HG03025 (cell line): ENCODE results near the gene NTRK1.

Experiments used
- ATAC-seq: cut with Tn5 transposase; IDR thresholded peaks from one replicate; pipeline ENCODE4 v1.9.1; 2021; ENCODE audit warnings: mild to moderate bottlenecking, moderate library complexity; ENCODE audit not compliant: unreplicated experiment, low FRiP score

The NTRK1 gene

GRCh38 chr1:156895455-156895812 lies 34.8 kb downstream of the NTRK1 start:
- ATAC-seq: no peak

GRCh38 chr1:156895927-156896326 lies 35.3 kb downstream of the NTRK1 start:
- no peak for ATAC-seq

GRCh38 chr1:156896490-156897033 lies 35.9 kb downstream of the NTRK1 start:
- no peak for ATAC-seq

DNA sequence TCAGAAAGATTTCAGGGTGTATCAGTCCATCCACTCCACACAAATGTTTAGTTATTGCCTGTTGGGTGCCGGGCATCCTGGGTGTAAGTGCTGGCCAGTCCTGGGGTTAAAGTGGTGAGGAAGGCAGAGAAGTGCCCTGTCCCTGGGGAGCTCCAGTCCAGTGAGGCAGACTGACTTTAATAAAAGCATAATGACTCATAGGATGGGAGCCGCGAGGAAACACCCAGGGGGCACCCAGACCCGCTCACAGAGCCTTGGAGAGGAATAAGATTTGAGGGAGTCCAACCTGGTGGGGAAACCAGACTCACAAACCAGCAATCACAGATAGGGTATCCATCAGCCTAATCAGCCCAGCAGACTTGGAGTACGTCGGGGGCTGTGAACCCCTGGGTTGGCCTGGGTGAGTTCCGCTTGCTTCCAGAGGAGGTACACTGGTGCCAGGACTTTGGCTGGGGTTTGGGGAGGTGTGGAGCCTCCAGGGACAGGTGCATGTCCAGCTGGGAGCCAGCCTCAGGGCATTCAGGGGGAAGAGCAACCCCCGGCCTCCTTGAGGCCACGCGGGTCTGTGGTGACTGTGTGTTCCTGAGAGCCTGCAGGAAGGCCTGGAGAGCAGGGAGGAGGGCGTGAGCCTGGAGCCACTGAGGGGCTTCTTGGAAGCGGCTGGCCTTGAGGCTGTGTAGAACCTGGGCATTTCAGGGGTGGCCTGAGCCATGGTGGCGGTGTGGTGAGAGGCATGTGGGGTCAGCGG lies 36.6 kb downstream of the NTRK1 start:
- no peak for ATAC-seq

DNA sequence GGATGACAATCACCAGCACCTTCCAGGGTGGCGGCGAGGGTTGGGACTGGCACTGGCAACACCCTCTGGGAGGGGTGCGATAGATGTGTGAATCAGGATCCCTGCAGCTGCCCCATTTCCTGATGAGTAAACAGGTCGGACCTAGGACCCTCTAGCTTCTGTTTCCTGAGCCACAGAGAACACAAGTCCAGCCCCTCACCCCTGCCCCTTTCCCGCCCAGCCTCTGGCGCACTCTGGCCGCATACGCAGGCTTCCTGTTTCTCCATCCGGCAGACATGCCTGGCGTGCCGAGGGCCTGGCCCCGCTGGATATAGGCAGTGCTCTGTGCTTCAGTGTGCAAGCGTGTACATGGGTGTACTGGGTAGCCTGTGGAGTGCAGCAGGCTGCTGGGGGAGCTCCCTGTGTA lies 37.5 kb downstream of the NTRK1 start:
- ATAC-seq: no peak

DNA sequence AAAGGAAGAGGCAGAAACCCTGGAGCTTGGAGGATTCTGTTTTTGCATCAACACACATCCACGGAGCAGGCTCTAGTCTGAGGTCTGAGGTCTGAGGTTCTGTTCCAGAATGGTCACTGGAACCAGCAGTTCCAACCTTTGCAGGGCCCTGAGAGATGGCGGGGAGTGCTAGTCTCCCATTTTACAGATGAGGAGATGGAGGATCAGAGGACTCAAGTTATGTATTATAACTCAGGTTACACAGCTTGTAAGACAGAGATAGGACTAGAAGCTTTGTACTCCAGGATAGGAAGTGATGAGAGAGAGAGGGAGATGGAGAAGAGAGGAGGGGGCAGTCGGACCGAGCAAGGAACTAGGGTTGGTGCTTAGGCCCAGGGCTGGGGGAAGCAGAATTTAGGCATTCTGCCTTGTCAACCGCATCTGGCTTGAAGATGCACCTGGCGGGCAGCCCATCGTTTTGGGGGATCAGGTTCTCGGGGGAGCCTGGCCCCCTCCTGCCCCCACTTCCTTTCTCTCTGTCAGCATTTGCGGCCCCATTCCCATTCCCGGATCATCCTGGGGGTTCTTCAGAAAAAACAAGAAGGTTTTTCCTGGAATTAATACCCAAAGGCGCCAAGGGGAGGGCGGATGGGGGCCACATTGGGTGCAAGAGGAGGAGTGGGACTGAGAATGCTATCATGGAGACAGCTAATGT lies 38.5 kb downstream of the NTRK1 start:
- ATAC-seq: no peak

GRCh38 chr1:156899956-156900718 lies 39.5 kb downstream of the NTRK1 start:
- no peak for ATAC-seq

DNA sequence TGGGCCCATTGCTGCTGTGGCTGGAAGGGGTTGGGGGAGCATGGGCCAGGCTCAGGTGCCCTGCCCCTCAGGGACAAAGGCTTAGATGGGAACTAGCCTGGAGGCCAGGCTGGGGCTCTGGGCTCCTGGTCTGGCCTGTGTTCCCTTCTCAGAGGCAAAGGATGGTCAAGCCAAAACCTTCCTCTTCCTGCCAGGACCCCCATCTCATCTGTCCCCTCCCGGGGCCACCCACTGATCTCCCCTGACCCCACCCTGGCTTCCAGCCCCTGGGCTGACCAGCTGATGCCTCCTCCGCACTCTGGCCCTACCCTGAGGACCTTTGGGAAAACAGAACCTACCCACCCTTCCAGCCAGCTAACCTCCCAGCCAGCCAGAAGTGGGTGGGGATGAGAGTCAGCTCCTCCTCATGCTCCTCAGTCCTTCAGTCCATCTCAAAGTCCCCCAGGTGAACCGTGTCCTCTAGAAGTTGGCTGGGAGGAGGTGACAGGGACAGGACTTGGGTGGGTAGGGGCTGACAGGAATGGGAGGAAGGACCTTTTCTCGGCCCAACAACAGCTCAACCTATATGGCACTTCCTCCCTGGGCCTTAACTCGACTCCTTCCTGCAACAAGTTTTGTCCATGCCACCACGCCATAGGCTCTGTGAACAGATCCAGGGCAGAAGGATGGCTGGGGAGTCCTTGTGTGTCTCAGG lies 40.4 kb downstream of the NTRK1 start:
- no peak for ATAC-seq

GRCh38 chr1:156901590-156901900 lies 40.9 kb downstream of the NTRK1 start:
- ATAC-seq: no peak

- no peak for ATAC-seq
Measured at GRCh38 chr1:156901966-156902915, 41.6 kb downstream of the NTRK1 start.

GRCh38 chr1:156903328-156904091 lies 42.8 kb downstream of the NTRK1 start:
- no peak for ATAC-seq

- no peak for ATAC-seq
Measured at GRCh38 chr1:156904187-156904959, 43.7 kb downstream of the NTRK1 start.

- ATAC-seq: no peak
Measured at GRCh38 chr1:156905176-156905575, 44.5 kb downstream of the NTRK1 start.

- ATAC-seq: no peak
Measured at GRCh38 chr1:156905651-156906050, 45.0 kb downstream of the NTRK1 start.

- ATAC-seq: no peak
Measured at GRCh38 chr1:156906206-156906906, 45.7 kb downstream of the NTRK1 start.

- no peak for ATAC-seq
Measured at GRCh38 chr1:156908541-156908940, 47.9 kb downstream of the NTRK1 start.

- no peak for ATAC-seq
Measured at GRCh38 chr1:156908955-156909354, 48.3 kb downstream of the NTRK1 start.

DNA sequence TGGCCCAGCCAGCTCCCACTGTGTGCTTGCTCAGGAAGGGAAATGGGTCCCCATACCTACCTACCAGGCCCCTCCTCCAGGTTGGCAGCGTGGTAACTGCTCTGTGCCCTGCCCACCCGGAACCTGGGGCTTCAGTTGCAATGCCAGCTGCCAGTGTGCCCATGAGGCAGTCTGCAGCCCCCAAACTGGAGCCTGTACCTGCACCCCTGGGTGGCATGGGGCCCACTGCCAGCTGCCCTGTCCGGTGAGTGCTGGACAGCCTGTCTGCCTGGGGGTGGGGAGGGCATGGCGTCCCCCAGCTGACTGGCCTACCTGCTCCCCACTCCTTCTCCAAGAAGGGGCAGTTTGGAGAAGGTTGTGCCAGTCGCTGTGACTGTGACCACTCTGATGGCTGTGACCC lies 49.0 kb downstream of the NTRK1 start:
- no peak for ATAC-seq
